ENCODE data around the gene CGREF1. TPM values are rescaled to one million over a fixed set of nuclear protein-coding genes. Genes with fewer than 3 reads are reported as not detected.

Gene CGREF1
- polyA plus RNA-seq, 1 donor from 2014 or later = 24.5 TPM

DNA sequence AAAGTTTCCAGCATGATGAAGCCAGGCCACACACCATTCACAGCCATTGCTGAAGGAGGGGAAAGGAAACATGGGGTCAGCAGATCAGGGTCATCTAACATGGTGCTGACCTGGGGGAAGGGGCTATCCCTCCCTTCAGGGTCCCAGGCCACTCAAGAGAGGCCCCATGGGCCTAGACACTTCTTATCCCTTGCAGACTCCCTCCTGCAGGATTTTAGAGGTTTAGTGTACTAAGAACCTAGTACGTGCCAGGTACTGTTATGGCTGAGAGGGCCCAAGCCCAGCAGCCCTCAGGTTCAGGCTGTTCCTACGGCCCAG, 23.5 kb downstream of the CGREF1 start:
- TF ChIP-seq, protein P1, sequence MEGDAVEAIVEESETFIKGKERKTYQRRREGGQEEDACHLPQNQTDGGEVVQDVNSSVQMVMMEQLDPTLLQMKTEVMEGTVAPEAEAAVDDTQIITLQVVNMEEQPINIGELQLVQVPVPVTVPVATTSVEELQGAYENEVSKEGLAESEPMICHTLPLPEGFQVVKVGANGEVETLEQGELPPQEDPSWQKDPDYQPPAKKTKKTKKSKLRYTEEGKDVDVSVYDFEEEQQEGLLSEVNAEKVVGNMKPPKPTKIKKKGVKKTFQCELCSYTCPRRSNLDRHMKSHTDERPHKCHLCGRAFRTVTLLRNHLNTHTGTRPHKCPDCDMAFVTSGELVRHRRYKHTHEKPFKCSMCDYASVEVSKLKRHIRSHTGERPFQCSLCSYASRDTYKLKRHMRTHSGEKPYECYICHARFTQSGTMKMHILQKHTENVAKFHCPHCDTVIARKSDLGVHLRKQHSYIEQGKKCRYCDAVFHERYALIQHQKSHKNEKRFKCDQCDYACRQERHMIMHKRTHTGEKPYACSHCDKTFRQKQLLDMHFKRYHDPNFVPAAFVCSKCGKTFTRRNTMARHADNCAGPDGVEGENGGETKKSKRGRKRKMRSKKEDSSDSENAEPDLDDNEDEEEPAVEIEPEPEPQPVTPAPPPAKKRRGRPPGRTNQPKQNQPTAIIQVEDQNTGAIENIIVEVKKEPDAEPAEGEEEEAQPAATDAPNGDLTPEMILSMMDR (IDR thresholded peaks at IDR 0.05; ENCODE audit: poor library complexity, severe bottlenecking) = no peak
- no peak for TF ChIP-seq EP300 (conservative IDR thresholded peaks at IDR 0.05; ENCODE audit: poor library complexity, severe bottlenecking)
- TF ChIP-seq, protein P2, sequence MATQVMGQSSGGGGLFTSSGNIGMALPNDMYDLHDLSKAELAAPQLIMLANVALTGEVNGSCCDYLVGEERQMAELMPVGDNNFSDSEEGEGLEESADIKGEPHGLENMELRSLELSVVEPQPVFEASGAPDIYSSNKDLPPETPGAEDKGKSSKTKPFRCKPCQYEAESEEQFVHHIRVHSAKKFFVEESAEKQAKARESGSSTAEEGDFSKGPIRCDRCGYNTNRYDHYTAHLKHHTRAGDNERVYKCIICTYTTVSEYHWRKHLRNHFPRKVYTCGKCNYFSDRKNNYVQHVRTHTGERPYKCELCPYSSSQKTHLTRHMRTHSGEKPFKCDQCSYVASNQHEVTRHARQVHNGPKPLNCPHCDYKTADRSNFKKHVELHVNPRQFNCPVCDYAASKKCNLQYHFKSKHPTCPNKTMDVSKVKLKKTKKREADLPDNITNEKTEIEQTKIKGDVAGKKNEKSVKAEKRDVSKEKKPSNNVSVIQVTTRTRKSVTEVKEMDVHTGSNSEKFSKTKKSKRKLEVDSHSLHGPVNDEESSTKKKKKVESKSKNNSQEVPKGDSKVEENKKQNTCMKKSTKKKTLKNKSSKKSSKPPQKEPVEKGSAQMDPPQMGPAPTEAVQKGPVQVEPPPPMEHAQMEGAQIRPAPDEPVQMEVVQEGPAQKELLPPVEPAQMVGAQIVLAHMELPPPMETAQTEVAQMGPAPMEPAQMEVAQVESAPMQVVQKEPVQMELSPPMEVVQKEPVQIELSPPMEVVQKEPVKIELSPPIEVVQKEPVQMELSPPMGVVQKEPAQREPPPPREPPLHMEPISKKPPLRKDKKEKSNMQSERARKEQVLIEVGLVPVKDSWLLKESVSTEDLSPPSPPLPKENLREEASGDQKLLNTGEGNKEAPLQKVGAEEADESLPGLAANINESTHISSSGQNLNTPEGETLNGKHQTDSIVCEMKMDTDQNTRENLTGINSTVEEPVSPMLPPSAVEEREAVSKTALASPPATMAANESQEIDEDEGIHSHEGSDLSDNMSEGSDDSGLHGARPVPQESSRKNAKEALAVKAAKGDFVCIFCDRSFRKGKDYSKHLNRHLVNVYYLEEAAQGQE (IDR thresholded peaks at IDR 0.05; ENCODE audit: borderline replicate concordance) = no peak
- TF ChIP-seq RAD21 (conservative IDR thresholded peaks at IDR 0.05) = no peak
- no peak for TF ChIP-seq TAF1 (IDR thresholded peaks at IDR 0.05; ENCODE audit: low read depth)
- TF ChIP-seq POLR2AphosphoS5 (IDR thresholded peaks at IDR 0.05) = no peak
- no peak for TF ChIP-seq SMC3 (conservative IDR thresholded peaks at IDR 0.05; ENCODE audit: poor library complexity)
- TF ChIP-seq MXI1 (conservative IDR thresholded peaks at IDR 0.05; ENCODE audit: poor library complexity, severe bottlenecking) = no peak
- TF ChIP-seq EZH2 (IDR thresholded peaks at IDR 0.05; ENCODE audit: borderline replicate concordance, insufficient read depth, low read length, poor library complexity, severe bottlenecking) = no peak
- no peak overlapping the region for H2AFZ ChIP-seq (ENCODE audit: low read depth, low read length)

GRCh38 chr2:27094353-27094984, 24.5 kb downstream of the CGREF1 start:
- Histone ChIP-seq H3K9ac (ENCODE audit: low read length) (no peak overlapping the region), H3K4me2 (ENCODE audit: low read length) (no peak overlapping the region), H3K9me2 (ENCODE audit: insufficient read depth, low read length) (no peaks in the 10 kb centered on the region), H2AFZ (ENCODE audit: low read depth, low read length) (no peak overlapping the region), H3K4me3 (ENCODE audit: low read length) (no peak overlapping the region), H3K9me3 (ENCODE audit: low read length) (no peaks in the 10 kb centered on the region), H3K36me3 (ENCODE audit: insufficient read depth, low read length) (no peaks in the 10 kb centered on the region), H3K79me2 (replicated peaks; ENCODE audit: insufficient read depth, low read length) (no peaks in the 10 kb centered on the region), H4K20me1 (ENCODE audit: insufficient read depth) (no peaks in the 10 kb centered on the region), H3K27ac (ENCODE audit: low read length) (no peak overlapping the region), H3F3A (ENCODE audit: insufficient read depth, low read length, poor library complexity, severe bottlenecking) (no peaks in the 10 kb centered on the region), H3K27me3 (ENCODE audit: insufficient read depth, low read depth, low read length) (no peaks in the 10 kb centered on the region)
- TF ChIP-seq, protein P2 (IDR thresholded peaks at IDR 0.05; ENCODE audit: borderline replicate concordance) = no peak
- TF ChIP-seq EP300 (conservative IDR thresholded peaks at IDR 0.05; ENCODE audit: poor library complexity, severe bottlenecking) = no peak
- TF ChIP-seq SMC3 (conservative IDR thresholded peaks at IDR 0.05; ENCODE audit: poor library complexity) = no peak
- TF ChIP-seq RAD21 (conservative IDR thresholded peaks at IDR 0.05) = no peak
- TF ChIP-seq EZH2 (IDR thresholded peaks at IDR 0.05; ENCODE audit: borderline replicate concordance, insufficient read depth, low read length, poor library complexity, severe bottlenecking) = no peak
- TF ChIP-seq, protein P1 (IDR thresholded peaks at IDR 0.05; ENCODE audit: poor library complexity, severe bottlenecking) = no peak
- TF ChIP-seq MXI1 (conservative IDR thresholded peaks at IDR 0.05; ENCODE audit: poor library complexity, severe bottlenecking) = no peak
- no peak for TF ChIP-seq TAF1 (IDR thresholded peaks at IDR 0.05; ENCODE audit: low read depth)
- no peak for TF ChIP-seq POLR2AphosphoS5 (IDR thresholded peaks at IDR 0.05)

More for the DNA sequence above, 23.5 kb downstream of the CGREF1 start:
- H3K27me3 ChIP-seq (ENCODE audit: insufficient read depth, low read depth, low read length) = no peaks in the 10 kb centered on the region
- no peaks in the 10 kb centered on the region for H3K9me2 ChIP-seq (ENCODE audit: insufficient read depth, low read length)
- H4K20me1 ChIP-seq (ENCODE audit: insufficient read depth) = no peaks in the 10 kb centered on the region
- H3K9ac ChIP-seq (ENCODE audit: low read length) = no peak overlapping the region
- no peaks in the 10 kb centered on the region for H3K36me3 ChIP-seq (ENCODE audit: insufficient read depth, low read length)
- H3K27ac ChIP-seq (ENCODE audit: low read length) = no peak overlapping the region
- no peak overlapping the region for H3K4me3 ChIP-seq (ENCODE audit: low read length)
- H3K9me3 ChIP-seq (ENCODE audit: low read length) = no peaks in the 10 kb centered on the region
- no peaks in the 10 kb centered on the region for H3F3A ChIP-seq (ENCODE audit: insufficient read depth, low read length, poor library complexity, severe bottlenecking)
- H3K4me2 ChIP-seq (ENCODE audit: low read length) = no peak overlapping the region
- no peaks in the 10 kb centered on the region for H3K79me2 ChIP-seq (replicated peaks; ENCODE audit: insufficient read depth, low read length)
